GM18861 (cell line): ENCODE data around the gene SPATA21.

Experiments
- ATAC-seq: cut with Tn5 transposase; IDR thresholded peaks from one replicate; pipeline ENCODE4 v1.9.1; 2021; ENCODE audit not compliant: unreplicated experiment

Gene SPATA21

GRCh38 chr1:16351456-16351993 lies 85.7 kb downstream of the SPATA21 start:
- ATAC-seq = no peak

DNA sequence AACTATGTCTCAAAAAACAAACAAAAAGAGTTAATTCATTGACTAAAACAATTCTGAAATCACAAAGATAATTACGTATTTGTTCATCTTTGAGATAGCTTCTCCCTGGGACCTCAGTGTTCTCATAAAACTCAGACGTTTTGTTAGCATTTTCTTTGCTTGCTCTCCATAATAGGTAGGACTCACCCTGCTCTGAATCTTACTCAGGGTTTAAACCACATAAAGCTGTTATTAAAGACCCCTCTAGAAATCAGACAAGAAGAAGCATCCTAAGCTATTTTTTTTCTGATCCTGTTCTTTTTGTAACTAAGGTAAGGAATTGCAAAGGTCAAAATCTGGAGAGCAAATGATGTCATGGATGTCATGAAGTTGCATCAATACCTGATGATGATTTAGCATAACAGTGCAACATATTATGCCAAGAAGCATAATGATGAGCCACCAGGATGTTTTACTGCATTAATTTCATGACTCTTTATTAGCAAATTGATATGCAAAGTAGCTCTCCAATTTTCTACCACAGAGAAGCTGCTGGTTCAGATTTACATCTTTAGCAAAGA lies 87.3 kb downstream of the SPATA21 start:
- ATAC-seq = no peak
